Dedifferentiated amniotic fluid mesenchymal stem cell (primary cell): ENCODE data around the gene KRTAP2-3.
A peak's percentile ranks its signal among the peaks of the same experiment; 100 is the strongest.
"Not testable (repeated sequence)": the region's sequence is repeated elsewhere in the genome, so short reads cannot be mapped to it uniquely, and the experiment has no call there.

Source experiments
- DNase-seq: peaks from one replicate; pipeline ENCODE4 v3.0.0-alpha.2; 2016; ENCODE audit errors: extremely low spot score

KRTAP2-3 gene, protein sequence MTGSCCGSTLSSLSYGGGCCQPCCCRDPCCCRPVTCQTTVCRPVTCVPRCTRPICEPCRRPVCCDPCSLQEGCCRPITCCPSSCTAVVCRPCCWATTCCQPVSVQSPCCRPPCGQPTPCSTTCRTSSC

DNA sequence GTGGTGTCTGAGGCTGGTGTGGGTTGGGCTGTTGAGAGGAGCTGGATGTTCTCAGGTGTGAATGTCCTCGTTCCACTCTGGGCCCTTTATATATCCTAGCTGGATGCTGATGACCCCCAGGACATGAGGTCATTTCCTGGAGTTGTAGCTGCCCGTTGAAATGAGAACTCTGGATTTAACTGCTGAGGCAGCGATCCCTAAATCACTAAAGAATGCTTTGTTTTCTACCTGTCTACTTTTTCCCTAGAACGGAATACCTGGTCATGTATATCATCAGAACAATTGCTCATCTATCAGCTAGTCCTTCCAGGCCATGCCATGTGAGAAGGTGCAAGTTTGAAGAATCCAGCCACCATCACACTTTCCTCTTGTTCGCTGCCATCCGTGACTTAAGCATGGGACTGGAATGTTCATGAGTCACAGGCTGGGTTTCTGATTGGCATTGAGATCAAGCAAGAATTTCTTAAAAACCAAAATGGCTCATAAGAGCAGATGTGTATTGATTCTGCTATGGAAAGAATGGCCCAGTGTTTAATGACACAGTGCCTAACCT is at the start of gene KRTAP2-3:
Gene KRTAP2-3, minus strand, starts transcription at position 63 of the 553 bp plus-strand sequence. CDS start 64 bp downstream, outside the sequence.
- peak; percentile 94 for DNase-seq

DNA sequence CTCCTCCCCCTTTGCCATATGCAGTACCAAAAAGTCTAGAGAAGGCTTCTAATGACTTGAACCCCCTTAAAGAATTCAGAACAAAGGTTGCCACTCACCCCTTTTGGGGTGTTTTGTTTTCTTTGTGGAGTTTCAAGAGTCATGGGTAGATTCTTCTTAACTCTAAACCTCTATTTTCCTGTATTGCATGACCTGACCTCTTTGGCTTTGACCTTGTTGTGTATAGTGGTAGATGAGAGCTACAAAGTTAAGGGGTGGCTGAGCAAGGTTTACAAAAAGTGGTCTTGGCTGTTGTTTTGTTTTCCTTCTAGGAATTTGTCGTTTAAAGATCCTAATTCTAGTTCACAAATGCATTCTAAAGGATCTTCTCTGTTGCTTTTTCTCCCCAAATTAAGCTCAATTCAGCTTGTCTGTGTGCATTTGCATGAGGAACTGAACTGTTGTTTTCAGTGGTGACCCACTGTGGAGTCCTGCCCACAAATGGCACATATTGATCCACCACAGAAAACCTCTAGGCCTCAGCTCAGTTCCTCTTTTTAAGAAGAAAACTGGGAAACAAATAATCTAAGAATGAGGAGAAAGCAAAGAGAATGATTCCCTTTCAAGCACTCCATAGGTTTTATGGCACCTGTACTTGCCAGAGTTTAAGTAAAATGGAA is 48.9 kb upstream of the KRTAP2-3 start:
- not testable (repeated sequence) for DNase-seq

DNA sequence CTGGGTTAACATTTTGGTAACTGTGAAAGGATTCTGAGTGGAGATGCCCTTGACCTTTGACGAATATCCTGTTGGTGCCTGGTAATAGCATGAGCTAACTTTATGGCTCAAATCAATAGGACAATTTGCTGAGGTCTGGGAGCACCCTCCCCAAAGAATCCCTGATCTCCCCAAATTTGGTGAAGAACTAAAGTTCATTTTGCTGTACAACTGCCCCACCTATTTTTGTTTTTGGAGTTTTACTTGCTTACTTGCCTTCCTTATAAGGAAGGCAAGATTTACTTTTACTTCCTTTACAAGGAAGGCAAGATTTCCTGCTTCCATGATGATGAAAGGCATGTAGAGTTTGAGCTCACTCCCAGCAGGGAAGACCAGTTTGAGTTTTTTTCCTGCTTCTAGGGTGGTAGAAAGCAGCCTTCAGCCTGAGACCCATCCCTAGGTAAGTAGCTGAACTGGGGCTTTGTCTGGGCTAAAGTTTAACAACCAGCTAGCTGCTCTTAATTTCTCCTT is 48.1 kb upstream of the KRTAP2-3 start:
- DNase-seq, result no peak

DNA sequence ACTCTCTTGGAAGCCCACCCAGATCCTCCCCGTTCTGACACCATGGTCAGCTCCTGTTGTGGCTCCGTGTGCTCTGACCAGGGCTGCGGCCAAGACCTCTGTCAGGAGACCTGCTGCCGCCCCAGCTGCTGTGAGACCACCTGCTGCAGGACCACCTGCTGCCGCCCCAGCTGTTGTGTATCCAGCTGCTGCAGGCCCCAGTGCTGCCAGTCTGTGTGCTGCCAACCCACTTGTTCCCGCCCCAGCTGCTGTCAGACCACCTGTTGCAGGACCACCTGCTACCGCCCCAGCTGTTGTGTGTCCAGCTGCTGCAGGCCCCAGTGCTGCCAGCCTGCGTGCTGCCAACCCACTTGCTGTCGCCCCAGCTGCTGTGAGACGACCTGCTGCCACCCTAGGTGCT is 45.4 kb upstream of the KRTAP2-3 start, which contains the start of gene KRTAP4-9:
Gene KRTAP4-9, plus strand, starts transcription at position 43 of the 400 bp plus-strand sequence. Its CDS starts 0 bp downstream, at position 43.
- not testable (repeated sequence) for DNase-seq

DNA sequence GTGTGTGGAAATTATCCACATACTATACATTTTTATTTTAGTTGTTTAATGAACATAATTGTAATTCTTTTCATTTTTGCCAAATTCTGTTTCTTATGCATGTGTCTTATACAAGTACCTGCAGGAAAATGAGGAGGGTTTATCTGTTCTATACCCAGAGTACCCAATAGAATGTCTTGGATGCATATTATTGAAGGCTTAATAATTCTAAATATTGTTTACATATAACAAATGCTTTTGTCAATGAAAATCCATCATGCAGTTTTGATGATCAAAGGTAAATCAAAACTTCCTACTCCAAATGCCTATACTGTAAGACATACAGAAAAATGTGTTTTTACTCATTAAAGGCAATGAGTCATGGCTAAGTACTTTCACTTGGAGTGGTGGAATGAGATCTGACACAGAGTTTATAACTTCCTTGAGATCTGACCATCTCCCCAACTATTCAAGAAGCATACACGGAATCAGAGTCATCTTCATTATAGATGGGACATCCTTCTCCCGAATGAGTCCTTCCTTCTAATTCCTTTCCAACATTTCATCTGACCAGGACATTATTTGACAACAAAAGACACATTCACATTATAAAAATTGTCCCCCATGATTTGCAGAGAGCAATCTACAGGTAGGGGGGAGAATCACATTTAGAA is 44.6 kb upstream of the KRTAP2-3 start:
- not testable (repeated sequence) for DNase-seq

DNA sequence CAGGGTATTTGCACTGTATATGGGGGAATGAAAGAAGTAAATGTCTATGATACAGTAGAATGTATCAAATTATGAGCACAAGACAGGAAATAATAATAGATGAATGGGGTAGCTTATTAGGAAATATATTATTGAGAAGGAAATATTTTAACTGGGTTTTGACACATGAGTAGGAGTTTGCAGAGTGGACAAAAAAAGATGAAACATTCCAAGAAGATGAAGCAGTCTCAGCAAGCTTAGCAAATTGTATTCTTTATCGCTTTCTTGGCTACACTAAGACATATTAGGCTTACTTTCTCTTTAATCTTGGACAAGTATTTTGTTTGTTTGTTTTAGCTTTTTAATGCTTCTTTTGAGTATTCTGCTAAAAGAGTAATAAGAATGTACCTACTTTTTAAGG is 44.0 kb upstream of the KRTAP2-3 start:
- DNase-seq, result no peak

DNA sequence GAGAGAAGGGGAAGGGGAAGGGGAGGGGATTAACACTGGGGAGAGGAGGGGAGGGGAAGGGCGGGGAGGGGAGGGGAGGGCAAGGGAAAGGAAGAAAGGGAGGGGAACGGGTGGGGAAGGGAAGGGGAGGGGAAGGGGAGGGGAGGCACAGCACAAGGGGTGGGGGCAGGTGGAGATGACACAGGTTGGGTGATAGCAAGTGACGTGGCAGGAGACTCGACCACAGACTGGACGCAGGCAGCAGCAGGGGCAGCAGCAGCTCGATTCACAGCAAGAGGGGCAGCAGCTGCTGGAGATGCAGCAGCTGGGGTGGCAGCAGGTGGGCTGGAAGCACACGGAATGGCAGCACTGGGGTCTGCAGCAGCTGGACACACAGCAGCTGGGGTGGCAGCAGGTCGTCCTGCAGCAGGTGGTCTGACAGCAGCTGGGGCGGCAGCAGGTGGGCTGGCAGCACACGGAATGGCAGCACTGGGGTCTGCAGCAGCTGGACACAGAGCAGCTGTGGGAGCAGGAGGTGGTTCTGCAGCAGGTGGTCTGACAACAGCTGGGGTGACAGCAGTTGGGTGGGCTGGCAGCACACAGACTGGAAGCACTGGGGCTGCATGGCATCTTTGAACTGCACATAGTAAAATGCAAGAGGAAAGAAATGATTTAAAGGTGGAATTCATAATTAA is 41.8 kb upstream of the KRTAP2-3 start, which contains the start of gene KRTAP4-16:
Gene KRTAP4-16, minus strand, starts transcription at position 624 of the 674 bp plus-strand sequence. Its CDS starts 0 bp downstream, at position 624.
- DNase-seq, result no peak

DNA sequence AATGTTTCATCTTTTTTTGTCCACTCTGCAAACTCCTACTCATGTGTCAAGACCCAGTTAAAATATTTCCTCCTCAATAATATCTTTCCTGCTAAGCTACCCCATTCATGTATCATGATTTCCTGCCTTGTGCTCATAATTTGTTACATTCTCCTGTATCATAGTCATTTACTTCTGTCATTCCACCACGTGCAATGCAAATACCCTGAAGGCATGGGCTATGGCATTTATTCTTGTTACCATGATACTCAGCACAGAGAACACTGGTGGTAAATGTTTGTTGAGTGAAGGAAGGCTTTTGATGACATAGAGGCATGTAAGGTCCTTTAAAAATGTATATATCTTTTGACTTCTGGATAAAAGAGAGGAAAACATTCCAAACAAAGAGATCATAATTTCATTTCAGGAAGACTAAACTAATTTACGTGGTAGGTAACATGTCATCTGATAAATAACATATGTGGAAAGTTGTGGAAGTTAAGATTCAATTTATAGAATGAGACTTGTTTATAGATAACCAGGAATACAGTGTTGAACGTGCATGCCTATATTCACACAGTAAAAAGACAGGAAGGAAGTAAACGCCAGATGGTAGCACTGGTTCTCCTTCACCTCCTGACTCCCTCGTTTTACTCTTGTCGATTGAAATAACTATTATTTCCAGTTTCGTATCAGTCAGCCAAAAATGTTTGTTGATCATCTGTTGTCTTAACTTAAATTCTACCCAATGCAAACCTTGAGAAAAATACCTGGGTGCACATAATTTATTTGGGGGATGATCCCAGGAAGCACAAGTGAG is 40.0 kb upstream of the KRTAP2-3 start:
- peak; percentile 87 for DNase-seq

DNA sequence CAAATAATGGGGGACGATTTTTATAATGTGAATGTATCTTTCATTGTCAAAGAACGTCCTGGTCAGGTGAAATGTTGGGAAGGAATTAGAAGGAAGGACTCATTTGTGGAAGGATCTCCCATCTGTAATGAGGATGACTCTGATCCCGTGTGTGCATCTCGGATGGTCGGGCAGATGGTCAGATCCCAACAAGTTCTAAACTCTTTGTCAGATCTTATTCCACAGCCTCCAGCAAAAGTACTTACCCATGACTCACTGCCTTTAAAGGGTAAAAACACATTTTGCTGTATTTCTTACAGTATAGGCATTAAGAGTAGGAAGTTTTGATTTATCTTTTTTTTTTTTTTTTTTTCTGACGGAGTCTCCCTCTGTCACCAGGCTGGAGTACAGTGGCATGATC is 38.6 kb upstream of the KRTAP2-3 start:
- DNase-seq, result no peak

DNA sequence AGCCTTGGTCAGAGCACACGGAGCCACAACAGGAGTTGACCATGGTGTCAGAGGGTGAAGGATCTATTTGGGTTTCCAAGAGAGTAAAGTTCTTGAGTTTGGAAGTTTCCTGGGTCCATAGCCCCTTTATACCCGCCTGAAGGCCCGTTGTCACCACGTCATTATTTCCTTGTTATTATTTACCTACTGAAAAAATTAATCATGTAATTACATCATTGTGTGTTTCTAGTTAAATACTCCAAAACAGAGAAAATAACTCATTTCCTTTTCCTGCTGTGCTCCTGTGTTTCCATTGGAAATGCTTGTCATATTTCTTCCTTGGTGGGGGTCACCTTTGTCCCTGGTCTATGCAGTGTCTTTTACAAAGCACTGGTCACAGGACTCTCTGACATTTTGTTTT is 38.1 kb upstream of the KRTAP2-3 start, which contains the start of gene KRTAP4-8:
Gene KRTAP4-8, minus strand, starts transcription at position 101 of the 400 bp plus-strand sequence. Its CDS starts 58 bp downstream, at position 43.
- no peak for DNase-seq

DNA sequence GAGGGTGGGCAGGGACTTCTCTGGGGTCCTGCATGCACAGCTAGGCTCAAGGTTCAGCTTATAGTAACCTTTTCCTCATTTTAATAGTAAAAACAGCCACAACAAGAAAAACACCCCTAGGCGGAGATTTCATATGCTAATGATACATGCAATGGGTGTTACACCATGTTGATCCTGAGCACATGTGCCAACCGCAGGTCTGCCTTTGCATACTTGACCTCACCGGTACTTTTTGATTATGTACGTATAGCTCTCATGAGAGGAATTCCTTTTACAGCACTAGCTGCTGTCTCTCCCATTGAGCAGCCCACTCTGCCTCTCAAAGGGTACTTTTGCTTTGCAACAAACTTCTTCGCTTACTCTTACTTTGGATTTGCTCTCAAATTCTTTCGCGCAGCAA is 36.1 kb upstream of the KRTAP2-3 start:
- no peak for DNase-seq

DNA sequence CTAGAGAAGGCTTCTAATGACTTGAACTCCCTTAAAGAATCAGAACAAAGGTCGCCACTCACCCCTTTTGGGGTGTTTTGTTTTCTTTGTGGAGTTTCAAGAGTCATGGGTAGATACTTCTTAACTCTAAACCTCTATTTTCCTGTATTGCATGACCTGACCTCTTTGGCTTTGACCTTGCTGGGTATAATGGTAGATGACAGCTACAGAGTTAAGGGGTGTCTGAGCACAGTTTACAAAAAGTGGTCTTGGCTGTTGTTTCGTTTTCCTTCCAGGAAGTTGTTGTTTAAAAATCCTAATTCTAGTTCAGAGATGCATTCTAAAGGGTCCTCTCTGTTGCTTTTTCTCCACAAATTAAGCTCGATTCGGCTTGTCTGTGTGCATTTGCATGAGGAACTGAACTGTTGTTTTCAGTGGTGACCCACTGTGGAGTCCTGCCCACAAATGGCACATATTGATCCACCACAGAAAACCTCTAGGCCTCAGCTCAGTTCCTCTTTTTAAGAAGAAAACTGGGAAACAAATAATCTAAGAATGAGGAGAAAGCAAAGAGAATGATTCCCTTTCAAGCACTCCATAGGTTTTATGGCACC is 28.9 kb upstream of the KRTAP2-3 start:
- DNase-seq, result not testable (repeated sequence)

DNA sequence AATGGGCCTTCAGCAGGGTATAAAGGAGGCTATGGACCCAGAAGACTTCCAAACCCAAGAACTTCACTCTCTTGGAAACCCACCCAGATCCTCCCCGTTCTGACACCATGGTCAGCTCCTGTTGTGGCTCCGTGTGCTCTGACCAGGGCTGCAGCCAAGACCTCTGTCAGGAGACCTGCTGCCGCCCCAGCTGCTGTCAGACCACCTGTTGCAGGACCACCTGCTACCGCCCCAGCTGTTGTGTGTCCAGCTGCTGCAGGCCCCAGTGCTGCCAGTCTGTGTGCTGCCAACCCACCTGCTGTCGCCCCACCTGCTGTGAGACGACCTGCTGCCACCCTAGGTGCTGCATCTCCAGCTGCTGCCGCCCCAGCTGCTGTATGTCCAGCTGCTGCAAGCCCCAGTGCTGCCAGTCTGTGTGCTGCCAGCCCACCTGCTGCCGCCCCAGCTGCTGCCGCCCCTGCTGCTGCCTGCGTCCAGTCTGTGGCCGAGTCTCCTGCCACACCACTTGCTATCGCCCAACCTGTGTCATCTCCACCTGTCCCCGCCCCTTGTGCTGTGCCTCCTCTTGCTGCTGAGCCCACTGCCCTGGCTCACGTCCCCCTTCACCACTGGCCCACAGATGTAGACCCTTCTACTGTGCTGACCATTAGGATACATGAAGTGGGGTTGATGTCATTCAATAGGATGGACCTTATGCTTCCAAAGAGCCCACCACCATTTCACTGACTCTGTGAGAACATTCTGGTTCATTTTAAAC is 24.4 kb upstream of the KRTAP2-3 start, which contains the start of gene KRTAP4-7:
Gene KRTAP4-7, plus strand, starts transcription at position 51 of the 757 bp plus-strand sequence. Its CDS starts 57 bp downstream, at position 108.
- DNase-seq, result not testable (repeated sequence)

DNA sequence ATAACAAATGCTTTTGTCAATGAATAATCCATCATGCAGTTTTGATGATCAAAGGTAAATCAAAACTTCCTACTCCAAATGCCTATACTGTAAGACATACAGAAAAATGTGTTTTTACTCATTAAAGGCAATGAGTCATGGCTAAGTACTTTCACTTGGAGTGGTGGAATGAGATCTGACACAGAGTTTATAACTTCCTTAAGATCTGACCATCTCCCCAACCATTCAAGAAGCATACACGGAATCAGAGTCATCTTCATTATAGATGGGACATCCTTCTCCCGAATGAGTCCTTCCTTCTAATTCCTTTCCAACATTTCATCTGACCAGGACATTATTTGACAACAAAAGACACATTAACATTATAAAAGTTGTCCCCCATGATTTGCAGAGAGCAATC is 23.5 kb upstream of the KRTAP2-3 start:
- not testable (repeated sequence) for DNase-seq

DNA sequence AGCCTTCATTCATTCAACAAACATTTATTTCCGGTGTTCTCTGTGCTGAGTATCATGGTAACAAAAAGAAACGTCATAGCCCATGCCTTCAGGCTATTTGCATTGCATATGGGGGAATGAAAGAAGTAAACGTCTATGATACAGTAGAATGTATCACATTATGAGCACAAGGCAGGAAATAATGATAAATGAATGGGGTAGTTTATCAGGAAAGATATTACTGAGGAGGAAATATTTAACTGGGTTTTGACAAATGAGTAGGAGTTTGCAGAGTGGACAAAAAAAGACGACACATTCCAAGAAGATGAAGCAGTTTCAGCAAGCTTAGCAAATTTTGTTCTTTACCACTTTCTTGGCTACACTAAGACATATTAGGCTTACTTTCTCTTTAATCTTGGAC is 22.7 kb upstream of the KRTAP2-3 start:
- no peak for DNase-seq

DNA sequence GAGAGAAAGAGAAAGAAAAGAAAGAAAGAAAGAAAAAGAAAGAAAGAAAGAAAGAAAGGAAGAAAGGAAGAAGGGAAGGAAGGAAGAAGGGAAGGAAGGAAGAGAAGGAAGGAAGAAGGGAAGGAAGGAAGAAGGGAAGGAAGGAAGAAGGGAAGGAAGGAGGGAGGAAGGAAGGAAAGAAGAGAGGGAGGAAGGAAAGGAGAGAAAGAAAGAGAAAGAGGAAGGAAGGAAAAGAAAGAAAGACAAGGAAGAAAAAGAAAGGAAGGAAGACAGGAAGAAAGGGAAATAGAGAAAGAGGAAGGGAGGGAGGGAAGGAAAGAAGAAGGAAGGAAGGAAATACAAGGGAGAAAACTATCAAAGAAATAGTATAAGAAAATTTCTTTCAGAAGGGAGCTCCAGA is 16.9 kb upstream of the KRTAP2-3 start:
- DNase-seq, result no peak

DNA sequence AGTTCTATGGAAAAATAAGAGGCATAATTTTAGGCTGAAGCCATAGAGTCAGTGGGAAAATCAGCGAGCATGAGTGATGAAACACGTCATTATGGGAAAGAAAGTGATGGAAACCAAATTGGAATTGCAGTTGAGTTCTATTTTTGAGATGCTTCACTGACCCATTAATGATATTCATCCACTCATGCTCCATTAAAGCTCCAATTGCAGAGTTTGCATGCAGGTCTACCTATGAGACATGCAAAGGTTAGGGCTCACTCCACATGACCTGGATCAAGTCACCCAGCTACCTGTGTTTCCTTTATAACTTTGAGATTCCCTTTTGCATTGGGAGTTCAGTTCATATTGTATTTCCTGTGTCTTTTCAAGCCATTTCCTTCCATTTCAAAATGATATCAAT is 13.8 kb upstream of the KRTAP2-3 start:
- no peak for DNase-seq

DNA sequence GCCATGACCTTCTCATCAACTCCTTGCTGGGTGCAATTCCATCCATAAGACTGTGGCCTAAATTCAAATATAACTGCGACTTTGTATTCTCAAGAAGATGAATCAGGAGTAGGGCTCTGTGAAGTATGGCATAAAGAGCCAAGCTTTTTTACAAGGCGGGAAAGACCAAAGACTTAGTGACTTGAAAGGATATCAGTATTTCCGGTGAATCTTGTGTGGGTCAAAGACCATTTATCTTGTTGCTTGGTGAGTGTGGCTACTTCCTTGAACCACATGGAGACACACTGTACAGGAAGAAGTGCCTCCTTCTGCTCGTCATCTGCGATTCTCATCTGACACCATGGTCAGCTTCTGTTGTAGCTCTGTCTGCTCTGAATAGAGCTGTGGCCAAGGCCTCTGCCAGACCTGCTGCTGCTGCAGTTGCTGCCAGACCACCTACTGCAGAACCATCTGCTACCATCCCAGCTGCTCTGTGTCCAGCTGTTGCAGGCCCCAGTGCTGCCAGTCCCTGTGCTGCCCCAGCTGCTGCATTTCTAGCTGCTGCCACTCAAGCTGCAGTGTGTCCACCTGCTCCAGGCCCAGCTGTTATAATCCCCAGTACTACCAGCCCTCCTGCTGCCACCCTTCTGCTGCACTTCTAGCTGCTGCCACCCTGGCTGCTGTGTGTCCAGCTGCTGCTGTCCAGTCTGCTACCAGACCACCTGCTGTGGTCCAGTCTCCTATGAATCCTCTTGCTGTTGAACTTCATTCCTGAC is 11.9 kb upstream of the KRTAP2-3 start:
- no peak for DNase-seq

DNA sequence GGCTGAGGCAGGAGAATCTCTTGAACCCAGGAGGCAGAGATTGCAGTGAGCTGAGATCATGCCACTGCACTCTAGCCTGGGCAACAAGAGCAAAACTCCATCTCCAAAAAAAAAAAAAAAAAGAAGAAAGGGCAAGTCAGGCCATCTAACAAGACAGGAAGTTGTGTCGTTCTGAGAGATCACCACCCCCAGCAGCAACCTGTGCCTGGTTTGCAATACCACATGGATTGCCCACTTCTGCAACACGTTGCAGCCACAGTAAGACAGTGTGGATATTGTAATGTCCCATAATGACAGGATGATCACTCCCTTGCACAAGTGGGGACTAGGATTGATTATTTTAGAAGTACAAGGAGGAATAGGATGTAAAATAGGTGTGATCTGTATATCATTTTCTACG is 9.1 kb upstream of the KRTAP2-3 start:
- no peak for DNase-seq
